Thyroid gland (tissue), 4 donors: ENCODE data around the gene TMEM131L.

ENCODE experiments used
- POLR2A ChIP-seq, 2 donors: fragments of 450-650 bp; IDR thresholded peaks; one replicate each; pipeline ENCODE4 v1.6.1; 2017; ENCODE audit warnings: antibody characterized with exemption in 2 of 2, mild to moderate bottlenecking in 2 of 2, moderate library complexity in 1 of 2
- TF ChIP-seq, protein P1 (sequence below), 6 experiments: fragments of 200-600 bp in 3 of 6; fragments of 450-650 bp in 3 of 6; sonication (generic) in 3 of 6; IDR thresholded peaks; one replicate each; pipeline ENCODE4 v1.5.1; 2016 to 2019; ENCODE audit warnings: antibody characterized with exemption in 6 of 6, mild to moderate bottlenecking in 2 of 6, inconsistent platforms in 1 of 6, moderate library complexity in 1 of 6

DNA sequence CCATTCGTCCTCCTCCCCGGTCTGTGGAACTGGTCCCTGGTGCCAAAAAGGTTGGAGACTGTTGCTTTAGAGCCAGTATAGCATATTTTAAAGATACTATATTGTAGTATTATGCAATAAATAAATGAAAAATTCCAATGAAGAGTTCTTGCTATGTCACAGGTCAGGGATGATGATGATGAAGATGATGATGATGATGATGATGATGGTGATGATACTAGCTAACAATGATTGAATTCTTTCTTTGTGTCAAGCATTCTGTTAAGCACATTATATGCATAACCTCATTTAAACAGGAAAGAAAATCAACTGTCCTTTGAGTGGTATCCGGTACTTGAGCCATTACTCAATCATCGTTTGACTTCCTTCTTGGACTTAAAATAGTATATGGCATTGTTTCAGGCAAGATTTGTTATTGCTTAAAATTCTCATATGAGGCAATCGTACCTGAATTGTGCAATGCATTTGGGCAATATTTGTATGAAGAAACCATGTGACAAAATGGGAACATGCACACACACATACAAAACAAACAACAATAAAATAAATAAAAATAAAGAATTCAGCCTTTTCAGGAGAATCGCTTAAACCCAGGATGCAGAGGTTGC, 195.2 kb downstream of the TMEM131L start:
- TF ChIP-seq POLR2A (IDR thresholded peaks at IDR 0.05), result no peak
- TF ChIP-seq, protein P1, sequence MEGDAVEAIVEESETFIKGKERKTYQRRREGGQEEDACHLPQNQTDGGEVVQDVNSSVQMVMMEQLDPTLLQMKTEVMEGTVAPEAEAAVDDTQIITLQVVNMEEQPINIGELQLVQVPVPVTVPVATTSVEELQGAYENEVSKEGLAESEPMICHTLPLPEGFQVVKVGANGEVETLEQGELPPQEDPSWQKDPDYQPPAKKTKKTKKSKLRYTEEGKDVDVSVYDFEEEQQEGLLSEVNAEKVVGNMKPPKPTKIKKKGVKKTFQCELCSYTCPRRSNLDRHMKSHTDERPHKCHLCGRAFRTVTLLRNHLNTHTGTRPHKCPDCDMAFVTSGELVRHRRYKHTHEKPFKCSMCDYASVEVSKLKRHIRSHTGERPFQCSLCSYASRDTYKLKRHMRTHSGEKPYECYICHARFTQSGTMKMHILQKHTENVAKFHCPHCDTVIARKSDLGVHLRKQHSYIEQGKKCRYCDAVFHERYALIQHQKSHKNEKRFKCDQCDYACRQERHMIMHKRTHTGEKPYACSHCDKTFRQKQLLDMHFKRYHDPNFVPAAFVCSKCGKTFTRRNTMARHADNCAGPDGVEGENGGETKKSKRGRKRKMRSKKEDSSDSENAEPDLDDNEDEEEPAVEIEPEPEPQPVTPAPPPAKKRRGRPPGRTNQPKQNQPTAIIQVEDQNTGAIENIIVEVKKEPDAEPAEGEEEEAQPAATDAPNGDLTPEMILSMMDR (IDR thresholded peaks at IDR 0.05), result no peak
